T-helper 2 cell treated with Interferon-gamma antibody and Interleukin-4, amounts not matched to agents 100 ng/mL and 5 ng/mL, for 36 hours (primary cell): ENCODE results near the gene RPN2. TPM values are rescaled to one million over a fixed set of nuclear protein-coding genes. Genes with fewer than 3 reads are reported as not detected.

Experiments used
- intact Hi-C: fragments of 100-400 bp; cut with micrococcal nuclease; formaldehyde crosslinking; loops from one replicate; pipeline ENCODE4 v1.15.1; 2023
- total RNA-seq: library from RNA; stranded (reverse); gene quantifications from 2 replicates; pipeline ENCODE4 v1.2.3, GENCODE V29; 2022

RPN2 gene
- total RNA-seq, 1 donor from 2014 or later = 241 TPM

DNA sequence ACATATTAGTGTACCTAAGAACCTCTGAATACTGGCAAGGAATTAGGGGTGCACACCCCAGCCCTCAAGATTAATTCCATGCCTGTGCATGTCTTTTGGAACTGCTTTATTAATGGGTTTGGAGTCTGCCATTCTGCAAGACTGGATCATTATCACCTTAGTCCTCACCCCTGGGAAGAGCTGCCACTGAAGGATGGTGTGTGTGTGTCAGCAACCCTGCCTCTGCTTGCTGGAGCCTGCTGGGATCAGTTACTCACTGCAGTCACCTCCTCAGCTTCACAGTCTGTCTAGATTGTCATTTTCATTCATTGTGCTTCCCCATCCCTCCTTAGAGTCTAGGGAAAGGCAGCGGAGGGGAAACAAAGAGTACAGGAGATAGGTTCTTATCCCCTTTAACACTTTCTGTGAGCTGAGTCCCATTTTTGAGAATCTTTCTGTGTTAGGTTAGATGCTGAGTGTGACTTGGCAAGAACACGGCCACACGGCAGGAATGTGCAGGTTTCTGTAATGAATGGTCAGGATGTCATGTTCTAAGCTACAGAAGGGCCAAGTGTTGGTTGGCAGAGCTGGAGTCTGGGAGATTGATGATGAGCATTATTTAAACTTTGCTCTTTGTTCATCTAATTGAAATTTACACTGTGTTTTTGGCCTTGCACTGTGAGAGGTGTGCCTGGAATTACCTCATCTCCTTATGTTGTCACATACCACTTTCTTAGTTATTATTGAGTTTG lies 61.4 kb downstream of the RPN2 start:
- intact Hi-C loops = no loop called here

DNA sequence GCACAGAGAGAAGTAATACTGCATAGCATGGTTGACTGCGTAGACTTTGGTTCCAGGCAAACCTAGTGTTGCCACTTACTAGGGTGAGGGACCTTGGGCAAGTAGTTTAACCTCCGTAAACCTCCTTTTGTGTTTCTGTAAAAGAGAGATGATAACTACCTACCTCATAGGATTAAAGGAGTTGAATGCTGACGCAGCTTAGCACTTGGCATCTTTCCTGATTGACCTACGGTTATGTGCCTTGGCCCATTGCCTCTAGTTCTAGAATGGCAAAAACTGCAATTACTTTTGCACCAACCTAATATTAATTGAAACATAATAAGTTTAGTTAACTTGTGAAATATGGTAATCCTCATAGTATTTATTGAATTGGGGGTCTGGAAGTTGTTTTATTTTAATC lies 63.4 kb downstream of the RPN2 start:
- intact Hi-C loops = no loop called here

DNA sequence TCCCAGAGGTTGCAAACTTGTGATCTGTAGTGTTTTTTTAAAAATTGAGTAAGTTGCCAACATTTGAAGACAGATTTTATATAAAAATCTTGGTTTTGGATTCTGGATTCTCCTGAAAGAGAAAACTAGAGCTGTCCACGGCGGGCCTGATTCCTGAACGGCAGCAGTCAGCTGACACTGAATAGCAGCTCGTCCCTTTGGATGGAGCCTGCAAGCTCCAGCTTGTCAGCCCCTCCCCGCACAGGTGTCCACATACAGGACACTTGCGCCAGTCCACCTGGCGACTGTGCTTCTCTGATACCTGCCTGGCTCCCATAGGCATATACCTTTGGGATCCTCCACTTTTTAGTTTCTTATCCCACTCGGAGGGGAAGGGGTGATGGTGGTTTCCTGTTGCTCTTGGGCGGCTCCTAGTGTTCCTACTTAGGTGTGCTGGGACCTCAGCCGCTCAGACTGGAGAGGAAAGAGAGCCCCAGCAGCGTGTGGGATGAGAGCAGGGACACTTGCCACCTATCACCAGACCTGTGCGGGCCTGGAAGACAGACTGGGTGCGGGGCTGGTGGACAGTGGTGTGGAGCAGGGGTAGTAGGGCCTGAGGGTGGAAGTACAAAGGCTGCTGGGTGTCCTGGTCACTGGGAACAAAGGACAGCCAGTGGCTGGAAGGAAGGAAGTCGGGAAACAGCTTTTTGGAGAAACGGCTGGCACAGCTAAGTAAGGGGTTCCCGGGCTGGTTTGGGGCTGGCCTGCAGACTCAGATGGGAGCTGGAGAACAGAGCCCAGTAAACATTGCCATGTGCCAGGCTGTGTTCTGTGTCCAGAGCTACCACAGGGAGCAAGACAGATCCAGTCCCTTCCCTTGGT lies 64.2 kb downstream of the RPN2 start:
- intact Hi-C loops = no loop called here

DNA sequence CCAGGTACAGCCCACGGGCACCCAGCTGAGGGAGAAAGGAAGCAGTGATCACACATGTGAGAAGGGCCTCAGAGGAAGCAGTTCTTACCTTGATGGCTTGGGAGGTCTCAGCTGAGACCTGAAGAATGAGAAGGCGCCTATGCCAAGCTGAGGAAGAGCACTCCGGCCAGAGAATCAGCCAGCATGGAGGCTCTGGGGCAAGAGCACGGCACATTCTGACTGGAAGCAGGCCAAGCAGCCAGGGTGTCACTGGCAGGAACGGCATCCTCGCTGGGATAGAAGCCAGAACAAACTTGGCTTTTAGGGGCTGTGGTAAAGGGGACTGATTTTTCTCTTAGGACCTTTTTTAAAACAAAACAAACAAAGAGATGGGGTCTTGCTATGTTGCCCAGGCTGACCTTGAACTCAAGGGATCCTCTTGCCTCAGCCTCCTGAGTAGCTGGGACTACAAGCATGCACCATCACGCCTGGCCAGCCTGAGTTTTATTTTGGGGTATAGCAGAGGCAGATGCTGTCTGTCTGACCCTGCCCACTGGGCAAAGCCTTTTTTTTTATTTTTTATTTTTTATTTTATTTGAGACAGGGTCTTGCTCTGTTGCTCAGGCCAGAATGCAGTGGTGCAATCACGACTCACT lies 64.9 kb downstream of the RPN2 start:
- intact Hi-C loops = no loop called here

DNA sequence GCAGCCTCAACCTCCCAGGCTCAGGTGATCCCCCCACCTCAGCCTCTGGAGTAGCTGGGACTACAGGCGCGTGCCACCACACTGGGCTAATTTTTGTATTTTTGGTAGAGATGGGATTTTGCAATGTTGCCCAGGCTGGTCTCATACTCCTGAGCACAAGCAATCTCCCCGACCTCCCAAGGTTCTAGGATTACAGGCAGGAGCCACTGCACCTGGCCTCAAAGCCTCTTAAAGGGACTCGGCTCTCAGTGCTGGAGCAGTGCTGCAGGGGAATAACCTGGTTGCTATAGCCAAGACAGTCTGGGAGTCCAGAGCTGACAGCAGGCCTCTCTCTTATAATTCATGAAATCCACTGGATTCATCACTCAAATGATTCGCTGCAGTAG lies 65.4 kb downstream of the RPN2 start:
- intact Hi-C loops = no loop called here

DNA sequence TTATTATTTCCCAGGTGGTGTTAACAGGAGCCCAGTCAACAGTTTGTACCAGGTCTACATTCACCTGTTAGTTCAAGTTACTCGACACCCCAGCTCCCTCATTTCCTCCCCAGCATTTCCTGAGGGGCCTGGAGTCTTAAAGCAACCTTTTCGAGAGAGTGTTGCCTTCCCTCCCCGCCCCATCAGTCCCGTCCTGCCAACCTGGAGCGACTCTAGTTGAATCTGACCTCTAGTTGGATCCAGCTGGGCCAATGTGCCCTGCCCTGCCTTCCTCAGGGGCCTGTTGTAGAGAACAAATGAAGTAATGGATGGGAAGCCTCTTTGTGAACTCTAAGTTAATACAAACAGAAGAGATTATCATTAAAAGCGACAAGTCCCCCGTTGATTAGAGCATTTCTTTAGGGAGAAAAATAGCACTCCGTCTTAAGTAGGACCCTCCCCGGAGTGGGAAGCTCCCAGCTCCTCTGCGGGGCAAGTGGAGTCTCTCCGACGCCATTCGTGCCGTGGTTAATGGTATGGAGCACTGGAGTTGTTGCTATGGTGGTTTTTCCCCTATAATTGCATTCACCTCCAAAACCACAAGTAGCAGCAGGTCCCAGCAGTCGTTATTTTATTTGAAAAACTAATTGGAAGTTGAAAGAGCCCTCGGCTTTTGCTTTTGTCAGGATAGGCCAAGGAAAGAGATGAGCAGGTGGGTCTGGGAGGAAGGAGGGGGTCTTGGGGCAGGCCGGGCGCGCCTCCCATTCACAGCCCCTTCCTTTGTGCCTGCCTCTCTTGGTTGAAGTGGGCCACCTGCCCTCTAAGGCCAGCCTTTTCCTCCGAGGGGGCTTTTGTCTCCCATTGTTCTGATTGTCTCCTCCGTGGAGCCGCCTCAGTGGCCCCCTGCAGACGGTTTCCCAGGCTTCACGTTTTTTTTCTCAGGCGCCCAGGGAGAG lies 66.4 kb downstream of the RPN2 start:
- intact Hi-C loops = no loop called here

DNA sequence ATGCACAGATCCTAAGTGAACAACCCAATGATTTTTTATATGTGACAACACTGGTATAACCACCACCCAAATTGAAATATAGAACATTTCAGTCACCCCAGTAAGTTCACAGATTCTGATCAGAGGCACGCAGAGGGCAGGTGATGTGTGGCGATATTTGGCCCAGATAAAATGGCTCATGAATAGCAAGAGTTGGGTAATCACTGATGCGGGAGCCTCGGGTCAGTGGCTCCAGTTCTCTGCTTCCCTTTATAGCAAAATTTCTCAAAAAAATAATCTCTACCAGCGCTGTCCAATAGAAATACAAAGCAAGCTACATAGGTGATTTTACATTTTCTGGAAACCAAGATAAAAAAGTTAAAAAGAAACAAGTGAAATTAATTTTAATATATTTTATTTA lies 67.6 kb downstream of the RPN2 start:
- intact Hi-C loops = no loop called here

DNA sequence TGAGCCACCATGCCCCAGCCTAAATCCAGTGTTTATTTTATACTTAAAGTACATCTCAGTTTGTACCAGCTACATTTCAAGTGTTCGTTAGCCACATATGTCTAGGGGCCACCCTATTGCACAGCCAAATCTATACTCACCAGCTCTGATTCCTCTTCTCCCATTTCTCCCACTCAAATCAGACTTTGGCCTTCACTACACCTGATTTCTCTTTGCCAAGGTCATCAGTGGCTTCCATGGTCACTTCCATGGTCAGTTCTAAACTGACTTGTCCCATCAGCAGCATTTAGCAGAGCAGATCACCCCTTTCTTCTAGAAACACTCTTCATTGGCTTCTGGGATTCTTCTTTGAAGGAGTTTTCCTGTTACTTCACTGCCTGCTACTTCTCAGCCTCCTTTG lies 68.4 kb downstream of the RPN2 start:
- intact Hi-C loops = no loop called here

DNA sequence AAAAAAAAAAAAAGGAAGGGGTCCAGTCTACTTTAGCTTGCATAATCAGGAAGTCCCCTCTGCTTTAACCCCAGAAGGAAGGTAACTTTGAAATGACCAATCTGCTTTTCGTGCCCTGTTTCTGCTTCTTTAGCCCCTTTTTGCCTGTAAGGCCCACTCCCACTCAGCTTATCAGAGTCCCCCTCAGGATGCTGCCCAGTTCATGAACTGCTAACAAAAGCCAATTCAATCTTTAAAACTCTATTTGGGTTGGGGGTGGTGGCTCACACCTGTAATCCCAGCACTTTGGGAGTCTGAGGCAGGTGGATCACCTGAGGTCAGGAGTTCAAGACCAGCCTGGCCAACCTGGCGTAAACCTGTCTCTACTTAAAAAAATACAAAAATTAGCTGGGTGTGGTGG lies 70.2 kb downstream of the RPN2 start:
- intact Hi-C loops = no loop called here

DNA sequence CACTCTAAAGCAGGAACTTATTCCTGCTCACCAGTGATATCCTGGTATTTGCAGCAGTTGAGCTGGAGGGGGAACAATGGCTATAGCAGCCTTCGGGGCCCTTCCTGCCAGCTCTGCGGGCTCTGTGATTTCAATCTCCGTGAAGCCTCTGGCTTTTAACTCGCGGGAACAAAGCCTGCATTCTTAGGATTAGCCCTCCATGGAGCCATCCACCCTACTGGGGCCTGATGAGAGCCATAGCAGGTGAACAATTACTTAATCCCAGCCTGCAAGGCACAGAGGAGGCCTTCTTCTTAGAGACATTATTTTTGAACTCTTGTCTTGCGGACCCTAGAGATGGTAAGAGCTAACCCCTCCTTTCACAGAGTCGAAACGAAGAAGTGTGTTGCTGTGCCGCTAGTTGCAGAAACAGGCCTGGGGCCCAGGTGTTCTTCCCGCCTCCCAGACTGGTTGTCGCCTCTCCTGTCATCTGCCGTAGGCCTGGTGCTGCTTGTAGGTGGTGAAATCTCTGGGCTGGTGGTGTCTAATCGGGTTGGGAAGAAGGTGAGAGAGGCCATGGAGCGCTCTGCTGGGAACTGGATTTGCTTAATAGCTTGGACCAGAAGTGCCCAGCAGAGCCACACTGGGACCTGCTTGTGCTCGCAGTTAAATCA lies 72.8 kb downstream of the RPN2 start:
- intact Hi-C loops = no loop called here

DNA sequence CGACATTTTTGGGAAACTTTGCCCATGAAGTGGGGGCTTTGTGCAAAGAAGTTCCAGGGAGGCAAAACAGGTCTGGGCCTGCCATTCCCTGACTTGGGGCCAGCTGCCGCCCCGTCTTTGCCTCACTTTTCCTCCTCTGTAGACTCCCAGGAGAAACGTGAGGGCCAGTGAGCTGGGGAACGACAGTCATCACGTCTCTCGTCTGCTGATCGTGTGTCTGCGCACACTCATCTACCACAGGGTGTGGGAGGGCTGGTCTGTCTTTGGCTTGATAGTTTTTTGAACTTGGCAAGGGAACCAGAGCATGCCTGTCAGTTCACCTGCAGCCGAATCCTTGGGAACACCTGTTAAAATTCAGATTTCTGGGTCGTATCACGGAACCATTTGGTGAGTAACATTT lies 74.0 kb downstream of the RPN2 start:
- intact Hi-C loops = no loop called here

DNA sequence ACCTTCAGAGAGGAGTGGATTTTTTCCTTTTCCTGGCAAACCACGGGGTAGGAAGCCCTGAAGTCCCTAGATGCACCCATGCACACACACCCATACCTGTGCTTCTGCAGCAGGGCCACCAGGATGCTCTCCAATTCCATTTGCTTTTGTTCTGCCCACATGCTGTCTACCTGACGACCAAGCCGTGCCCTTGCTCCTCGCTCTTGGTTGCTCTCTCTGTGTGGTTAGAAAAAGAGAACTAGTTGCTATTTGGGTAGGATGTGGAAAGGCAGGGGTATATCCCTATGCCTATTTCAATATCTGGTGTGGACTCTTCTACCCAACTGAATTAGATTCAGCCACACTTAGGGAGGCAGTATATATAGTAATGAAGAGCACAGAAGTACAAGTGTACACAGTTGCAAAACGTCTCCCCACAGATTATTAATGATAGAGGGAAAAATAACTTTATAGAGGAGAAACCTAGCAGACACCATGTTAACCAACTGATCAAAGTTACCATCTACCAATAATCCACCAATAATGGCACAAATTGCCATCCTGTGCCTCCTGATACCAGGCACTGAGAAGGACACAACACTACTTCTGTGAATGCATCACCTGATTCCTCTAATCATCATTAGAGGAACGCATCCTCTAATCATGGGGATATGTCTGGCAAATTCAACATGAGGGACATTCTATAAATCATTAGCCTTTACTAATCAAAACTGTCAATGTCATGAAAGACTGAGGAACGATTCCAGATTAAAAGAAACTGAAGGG lies 75.2 kb downstream of the RPN2 start:
- intact Hi-C loops = no loop called here

DNA sequence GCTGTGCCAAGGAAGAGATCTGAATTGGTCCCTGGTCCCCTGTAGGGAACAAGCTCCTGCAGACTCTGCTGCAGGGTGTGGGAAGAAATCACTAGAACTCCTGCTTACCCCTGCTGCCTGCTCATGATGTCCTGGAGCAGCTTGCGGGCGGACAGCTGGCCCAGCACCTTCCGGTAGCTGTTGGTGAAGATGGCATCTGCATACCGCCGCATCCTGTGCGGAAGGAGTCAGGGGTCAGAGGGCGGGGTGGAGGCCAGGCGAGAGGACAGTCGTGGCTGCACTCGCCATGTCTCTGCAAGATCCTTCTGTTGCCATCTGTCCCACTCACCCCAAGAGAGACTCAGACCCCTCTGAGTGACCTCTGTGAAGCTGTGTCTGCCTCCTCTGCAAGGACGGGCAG lies 77.2 kb downstream of the RPN2 start:
- intact Hi-C loops = no loop called here

DNA sequence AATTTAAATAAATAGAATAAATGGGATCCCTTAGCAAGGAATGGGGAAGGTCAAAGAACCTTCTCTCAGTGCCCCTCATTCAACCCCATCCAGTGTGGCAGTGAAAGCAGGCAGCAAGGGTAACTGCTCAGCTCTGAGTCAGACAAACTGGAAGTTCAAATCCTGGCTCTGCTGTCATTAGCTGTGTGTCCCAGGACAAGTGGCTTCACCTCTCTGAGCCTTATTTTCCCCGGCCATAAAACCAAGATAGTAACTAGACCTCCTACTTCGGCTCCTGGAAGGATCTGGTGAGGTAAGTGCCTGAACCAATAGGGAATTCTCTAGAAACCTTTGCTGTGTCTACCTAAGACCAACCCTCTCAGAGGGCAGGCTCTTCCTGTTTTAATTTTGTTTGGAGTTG lies 78.4 kb downstream of the RPN2 start:
- intact Hi-C loops = no loop called here

DNA sequence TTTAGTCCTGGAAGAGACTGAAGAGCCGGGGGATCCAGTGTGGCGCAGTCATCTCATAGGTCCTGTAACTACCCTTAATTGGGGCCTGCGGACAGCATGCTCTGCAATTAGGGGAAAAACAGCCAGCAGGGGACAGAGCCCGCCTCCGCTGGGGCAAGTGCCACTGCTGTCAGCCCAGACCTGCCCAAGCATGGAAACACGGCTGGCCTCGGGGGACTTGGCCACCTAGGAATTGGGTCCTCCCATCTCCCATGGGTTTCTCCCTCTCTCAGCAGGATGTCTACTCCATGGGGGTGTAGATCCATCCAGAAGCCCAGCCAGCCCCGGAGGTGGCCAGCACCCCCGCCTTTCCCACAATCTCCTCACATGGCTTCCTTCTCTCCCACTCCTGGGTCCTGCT lies 78.9 kb downstream of the RPN2 start:
- intact Hi-C loops = no loop called here

DNA sequence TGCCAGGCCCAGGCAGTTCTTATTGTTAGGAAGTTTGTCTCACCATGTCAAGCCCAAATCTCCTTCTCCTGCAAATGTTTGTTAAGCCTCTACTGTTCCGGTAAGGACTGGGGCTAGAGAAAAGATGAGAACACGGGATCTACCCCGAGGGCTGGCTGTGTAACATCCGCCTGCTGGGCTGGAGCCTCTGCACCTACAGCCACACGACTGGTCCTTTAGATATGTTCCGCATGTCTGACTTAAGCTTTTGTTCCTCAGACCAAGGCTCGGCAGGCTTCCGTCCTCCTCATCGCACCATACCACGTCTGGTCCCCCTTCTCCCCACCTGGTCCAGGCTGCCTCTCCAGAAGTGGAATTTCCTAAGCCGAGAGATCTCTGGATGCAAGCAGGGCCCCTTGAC lies 79.9 kb downstream of the RPN2 start:
- intact Hi-C loops = no loop called here

DNA sequence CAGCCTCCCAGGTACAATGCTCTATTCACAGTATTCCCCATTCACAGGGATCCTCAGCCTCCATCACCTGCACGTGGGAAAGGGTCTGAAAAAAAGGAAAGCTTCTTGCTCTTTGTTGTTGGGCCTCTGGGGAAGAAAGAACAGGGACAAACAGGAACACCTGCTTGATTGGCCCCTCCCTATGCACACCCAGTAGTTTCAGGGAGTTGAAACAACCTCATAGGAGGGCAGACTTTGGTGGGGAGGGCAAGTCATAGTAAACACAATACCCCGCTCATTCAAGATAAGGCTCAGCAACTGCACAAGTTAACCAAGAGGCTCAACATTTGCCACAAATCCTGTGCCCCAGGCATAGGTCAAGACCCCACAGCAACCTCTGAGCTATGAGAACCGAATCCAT lies 80.7 kb downstream of the RPN2 start:
- intact Hi-C loops = no loop called here

DNA sequence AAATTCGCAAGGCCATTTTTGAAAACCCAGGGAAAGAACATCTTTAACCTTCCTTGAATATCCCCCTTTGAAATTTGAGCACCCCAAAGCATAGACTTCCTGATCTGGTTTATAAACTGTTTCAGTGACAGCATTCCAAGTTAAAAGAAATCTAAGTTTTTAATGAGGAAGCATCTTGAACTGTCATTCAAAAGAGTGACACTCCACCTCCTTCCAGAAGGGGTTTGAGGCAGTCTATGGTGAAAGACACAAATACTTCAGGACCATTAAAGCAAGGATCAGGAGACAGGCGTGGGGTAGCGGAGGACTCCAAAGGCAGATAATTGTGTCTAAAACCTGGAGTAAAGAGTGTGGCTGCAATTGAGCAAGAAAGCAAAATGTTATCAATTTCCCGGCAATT lies 81.8 kb downstream of the RPN2 start:
- intact Hi-C loops = no loop called here

DNA sequence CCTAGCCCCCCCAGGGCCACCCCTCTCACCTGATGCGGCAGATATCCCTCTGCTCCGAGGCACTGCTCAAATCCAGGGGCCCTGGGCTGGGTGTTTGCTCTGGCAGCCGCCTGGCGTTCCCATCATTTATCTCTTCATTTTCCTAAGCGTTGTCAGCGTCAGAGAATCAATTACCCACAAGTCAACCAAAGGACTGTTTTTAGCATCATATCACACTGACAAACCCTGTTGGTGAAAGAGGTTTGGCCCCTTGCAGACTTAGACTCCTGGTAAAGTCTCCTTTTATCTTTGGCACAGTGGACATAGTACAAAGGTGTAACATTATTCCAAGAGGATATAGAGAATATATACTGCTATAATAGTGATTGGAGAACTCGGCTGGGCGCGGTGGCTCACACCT lies 82.6 kb downstream of the RPN2 start, which contains the start of gene GHRH:
GHRH (minus strand) TSS at position 101 of the 400 bp plus-strand sequence. CDS start 4,925 bp downstream, outside the sequence.
- intact Hi-C loops = no loop called here

DNA sequence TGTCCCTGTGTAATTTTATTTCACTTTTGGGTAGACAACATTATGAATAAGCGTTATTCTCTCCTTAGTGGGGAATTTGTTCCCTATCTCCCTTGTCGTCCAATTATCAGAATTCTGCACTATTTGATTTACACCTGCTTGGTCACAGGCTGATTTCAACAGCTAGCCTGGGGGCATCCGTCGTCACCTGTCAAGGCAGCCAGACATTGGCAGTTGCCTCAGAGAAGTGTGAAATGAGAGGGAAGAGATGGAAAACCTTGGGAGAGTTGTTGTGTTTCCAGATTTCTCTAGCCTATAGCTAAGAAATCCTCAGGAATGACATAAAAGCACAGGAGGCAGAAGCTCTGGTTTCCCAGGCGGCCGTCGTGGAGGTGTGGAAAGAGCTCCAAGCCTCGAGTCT lies 83.4 kb downstream of the RPN2 start:
- intact Hi-C loops = no loop called here
